Right renal pelvis (tissue), 4 donors: ENCODE results near the gene SLC19A3. TPM values are rescaled to one million over a fixed set of nuclear protein-coding genes. Genes with fewer than 3 reads are reported as not detected.
"Not testable (repeated sequence)": the region's sequence is repeated elsewhere in the genome, so short reads cannot be mapped to it uniquely, and the experiment has no call there.

ENCODE experiments used
- DNase-seq, 4 donors: peaks; one replicate each; pipeline ENCODE4 v3.0.0-alpha.2; 2013; ENCODE audit warnings: low read depth in 4 of 4, low spot score in 3 of 4, missing footprints in 1 of 4
- polyA plus RNA-seq, 4 donors: library from polyadenylated mRNA; unstranded; fragments of 120-200 nt; gene quantifications; one replicate each; pipeline ENCODE4 v1.2.1, GENCODE V29; 2013; ENCODE audit not compliant: insufficient read length in 4 of 4

The SLC19A3 gene
- polyA plus RNA-seq, result 1 to 10 TPM; 6.6 to 9.8 (median 7.5) TPM

GRCh38 chr2:227717687-227718567, at the start of gene SLC19A3:
SLC19A3 (minus strand) TSS chr2:227718028; CDS start chr2:227702318, 15,710 bp downstream.
- peak; percentile 50 to 59 (median 52) for DNase-seq

GRCh38 chr2:227766373-227766883, 48.6 kb upstream of the SLC19A3 start:
- peak in 3 of 4 donors; percentile 63 to 68 (median 65) for DNase-seq

GRCh38 chr2:227765788-227766372, 48.1 kb upstream of the SLC19A3 start:
- no peak for DNase-seq

- peak in 3 of 4 donors; percentile 29 to 71 (median 45) for DNase-seq
These were observed 44.1 kb upstream of the SLC19A3 start for GRCh38 chr2:227761740-227762476.

- DNase-seq, result no peak
These were observed 41.7 kb upstream of the SLC19A3 start for GRCh38 chr2:227759411-227760118.

GRCh38 chr2:227756261-227756660, 38.4 kb upstream of the SLC19A3 start:
- not testable (repeated sequence) for DNase-seq

GRCh38 chr2:227748079-227748478, 30.3 kb upstream of the SLC19A3 start:
- no peak for DNase-seq

- DNase-seq, result no peak
These were observed 27.8 kb upstream of the SLC19A3 start, which contains the start of gene SCYGR8 for GRCh38 chr2:227745594-227745993. SCYGR8 (plus strand) TSS chr2:227745894; CDS start chr2:227745894, 0 bp downstream.

GRCh38 chr2:227740705-227741104, 22.9 kb upstream of the SLC19A3 start:
- DNase-seq, result not testable (repeated sequence)

GRCh38 chr2:227739351-227739750, 21.5 kb upstream of the SLC19A3 start:
- no peak for DNase-seq

- DNase-seq, result no peak
These were observed 10.2 kb upstream of the SLC19A3 start, which contains the start of gene SCYGR7 for GRCh38 chr2:227728035-227728434. SCYGR7 (plus strand) TSS chr2:227728335; CDS start chr2:227728335, 0 bp downstream.

GRCh38 chr2:227724394-227725039, 6.7 kb upstream of the SLC19A3 start, which contains the start of gene SCYGR6:
SCYGR6 (minus strand) TSS chr2:227724757; CDS start chr2:227724757, 0 bp downstream.
- no peak for DNase-seq

GRCh38 chr2:227722821-227723220, 5.0 kb upstream of the SLC19A3 start:
- DNase-seq, result not testable (repeated sequence)

GRCh38 chr2:227720680-227721079, 2.9 kb upstream of the SLC19A3 start:
- DNase-seq, result no peak

GRCh38 chr2:227719641-227720040, 1.8 kb upstream of the SLC19A3 start:
- no peak for DNase-seq

- no peak for DNase-seq
These were observed 1.3 kb downstream of the SLC19A3 start for GRCh38 chr2:227716501-227716900.

GRCh38 chr2:227713291-227713690, 4.5 kb downstream of the SLC19A3 start:
- DNase-seq, result no peak

- DNase-seq, result no peak
These were observed 6.8 kb downstream of the SLC19A3 start for GRCh38 chr2:227710986-227711385.

GRCh38 chr2:227707390-227707789, 10.4 kb downstream of the SLC19A3 start:
- DNase-seq, result no peak
